HG03097 (cell line): ENCODE results near the gene BPNT1.

Experiments
- ATAC-seq: cut with Tn5 transposase; IDR thresholded peaks from one replicate; pipeline ENCODE4 v1.9.1; 2021; ENCODE audit not compliant: unreplicated experiment, low FRiP score

The BPNT1 gene

GRCh38 chr1:220012259-220012658 lies 77.3 kb downstream of the BPNT1 start:
- ATAC-seq, result no peak

GRCh38 chr1:220011620-220012019 lies 78.0 kb downstream of the BPNT1 start:
- no peak for ATAC-seq
